GM21528 (cell line): ENCODE data around the gene NRBP1.
A peak's percentile ranks its signal among the peaks of the same experiment; 100 is the strongest.

Source experiments
- ATAC-seq: cut with Tn5 transposase; IDR thresholded peaks from one replicate; pipeline ENCODE4 v1.9.1; 2021; ENCODE audit warnings: mild to moderate bottlenecking, moderate library complexity; ENCODE audit not compliant: unreplicated experiment, low FRiP score

The NRBP1 gene

DNA sequence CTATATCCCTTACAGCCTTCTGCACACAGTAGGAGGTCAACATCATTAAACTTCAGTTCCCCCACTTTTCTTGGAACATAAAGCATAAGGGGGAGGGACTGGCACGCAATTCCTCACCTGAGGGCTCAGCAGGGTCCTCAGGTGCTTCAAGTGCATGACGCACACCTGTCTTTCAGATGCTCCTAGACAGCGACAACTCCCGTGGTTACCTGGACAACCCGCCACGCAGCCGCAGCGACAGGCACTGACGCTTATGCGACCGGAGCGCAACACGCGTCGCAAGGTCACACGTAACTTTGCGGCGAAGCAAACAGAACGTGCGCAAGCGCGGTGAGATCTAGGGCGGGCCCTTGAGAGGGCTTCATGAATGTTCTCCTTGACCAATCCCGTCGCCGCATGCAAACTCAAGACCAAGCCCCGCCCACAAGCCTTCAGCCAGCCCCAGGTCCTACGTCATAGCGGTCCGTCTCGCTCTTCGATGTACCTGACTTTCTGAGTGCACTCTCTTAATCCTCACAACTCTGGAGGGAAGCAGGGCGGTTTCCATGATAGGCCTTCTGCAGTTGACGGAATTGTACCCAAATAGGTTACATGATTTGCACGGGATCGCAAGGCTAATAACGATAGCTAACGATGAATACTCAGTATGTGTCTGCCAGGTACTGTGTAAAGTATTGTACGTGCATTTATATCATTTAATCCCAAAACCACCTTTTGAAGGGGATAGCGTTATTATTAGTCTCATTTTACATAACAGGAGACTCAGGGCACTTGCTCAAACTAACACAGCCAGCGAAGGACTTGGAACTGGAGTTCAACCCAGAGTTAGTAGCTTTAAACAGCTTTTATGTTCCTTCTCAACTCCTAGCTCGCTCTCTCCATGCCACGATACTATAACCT is 61.3 kb downstream of the NRBP1 start, which contains the start of gene IFT172:
Gene IFT172, minus strand, starts transcription at position 246 of the 900 bp plus-strand sequence. Its CDS starts 90 bp downstream, at position 156.
- ATAC-seq, result peak; percentile 95
